ENCODE data around the gene TEX2.

DNA sequence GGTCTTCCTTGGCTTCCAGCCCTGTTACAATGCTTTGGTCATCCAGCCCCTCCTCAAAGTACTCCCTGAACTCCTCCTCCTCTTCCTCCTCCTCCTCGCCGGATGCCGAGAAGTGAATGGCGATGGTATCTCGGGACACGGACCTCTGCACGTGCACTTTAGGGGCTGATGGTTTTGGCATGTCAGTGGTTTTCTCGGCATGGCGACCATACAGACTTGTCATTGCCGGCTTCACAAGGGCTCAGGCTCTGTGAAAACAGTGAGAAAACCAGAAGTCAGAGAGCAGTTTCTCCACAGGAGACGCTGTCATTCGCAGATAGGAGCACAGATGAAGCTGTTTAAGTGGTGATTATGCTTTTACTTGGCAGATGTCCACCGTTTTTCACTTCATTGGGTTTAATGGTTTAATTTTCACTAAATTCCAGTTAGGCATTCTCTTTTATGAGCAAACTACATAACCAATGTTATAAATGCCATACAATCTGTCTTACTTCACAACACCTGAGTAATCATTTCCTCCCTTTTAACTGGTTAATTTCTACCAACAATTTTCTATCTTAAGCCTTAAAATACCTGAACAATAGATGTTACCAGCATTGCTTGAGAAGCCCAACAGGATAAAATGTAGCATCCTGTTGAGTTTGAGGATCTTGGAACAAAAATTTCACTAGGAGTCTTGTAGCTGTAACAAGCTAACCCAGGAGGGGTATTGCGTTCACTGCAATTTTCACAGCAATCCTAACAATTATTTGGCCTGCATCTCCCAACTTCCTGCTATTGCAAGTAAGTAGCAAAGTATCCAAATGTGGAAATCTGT is 48.9 kb downstream of the TEX2 start:
- TF ChIP-seq, protein P1, sequence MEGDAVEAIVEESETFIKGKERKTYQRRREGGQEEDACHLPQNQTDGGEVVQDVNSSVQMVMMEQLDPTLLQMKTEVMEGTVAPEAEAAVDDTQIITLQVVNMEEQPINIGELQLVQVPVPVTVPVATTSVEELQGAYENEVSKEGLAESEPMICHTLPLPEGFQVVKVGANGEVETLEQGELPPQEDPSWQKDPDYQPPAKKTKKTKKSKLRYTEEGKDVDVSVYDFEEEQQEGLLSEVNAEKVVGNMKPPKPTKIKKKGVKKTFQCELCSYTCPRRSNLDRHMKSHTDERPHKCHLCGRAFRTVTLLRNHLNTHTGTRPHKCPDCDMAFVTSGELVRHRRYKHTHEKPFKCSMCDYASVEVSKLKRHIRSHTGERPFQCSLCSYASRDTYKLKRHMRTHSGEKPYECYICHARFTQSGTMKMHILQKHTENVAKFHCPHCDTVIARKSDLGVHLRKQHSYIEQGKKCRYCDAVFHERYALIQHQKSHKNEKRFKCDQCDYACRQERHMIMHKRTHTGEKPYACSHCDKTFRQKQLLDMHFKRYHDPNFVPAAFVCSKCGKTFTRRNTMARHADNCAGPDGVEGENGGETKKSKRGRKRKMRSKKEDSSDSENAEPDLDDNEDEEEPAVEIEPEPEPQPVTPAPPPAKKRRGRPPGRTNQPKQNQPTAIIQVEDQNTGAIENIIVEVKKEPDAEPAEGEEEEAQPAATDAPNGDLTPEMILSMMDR (IDR thresholded peaks at IDR 0.05), result no peak
- TF ChIP-seq POLR2A (IDR thresholded peaks at IDR 0.05), result no peak
